Hematopoietic multipotent progenitor cell treated with erythropoietin and hydrocortisone succinate and interleukin-3 and kit ligand, for 15 days (in vitro differentiated cells): ENCODE results near the gene OR52E5.

ENCODE experiments used
- DNase-seq: peaks from one replicate; pipeline ENCODE4 v3.0.0-alpha.2; 2015; ENCODE audit warnings: low spot score

OR52E5 gene

GRCh38 chr11:5892908-5893307 lies at the start of gene OR52E5:
Gene OR52E5 (plus strand): TSS chr11:5893208. CDS start chr11:5900777, 7,569 bp downstream.
- no peak for DNase-seq

GRCh38 chr11:5846701-5847100 lies 46.3 kb upstream of the OR52E5 start:
- no peak for DNase-seq

- DNase-seq = no peak
Observed at GRCh38 chr11:5847711-5848110, 45.3 kb upstream of the OR52E5 start.

- no peak for DNase-seq
Observed at GRCh38 chr11:5851002-5851401, 42.0 kb upstream of the OR52E5 start.

GRCh38 chr11:5857590-5857989 lies 35.4 kb upstream of the OR52E5 start, which contains the start of gene OR52E8:
Gene OR52E8 (minus strand): TSS chr11:5857690. CDS start chr11:5857690, 0 bp downstream.
- DNase-seq = no peak

GRCh38 chr11:5865826-5866225 lies 27.2 kb upstream of the OR52E5 start:
- DNase-seq = no peak

GRCh38 chr11:5878564-5878963 lies 14.4 kb upstream of the OR52E5 start:
- DNase-seq = no peak

- no peak for DNase-seq
Observed at GRCh38 chr11:5880329-5880728, 12.7 kb upstream of the OR52E5 start, which contains the start of gene OR52E4. Gene OR52E4 (plus strand): TSS chr11:5880629. CDS start chr11:5884293, 3,664 bp downstream.

GRCh38 chr11:5881756-5882155 lies 11.3 kb upstream of the OR52E5 start:
- no peak for DNase-seq

- no peak for DNase-seq
Observed at GRCh38 chr11:5887172-5887571, 5.8 kb upstream of the OR52E5 start.

- no peak for DNase-seq
Observed at GRCh38 chr11:5887661-5888060, 5.3 kb upstream of the OR52E5 start.

GRCh38 chr11:5891216-5891800 lies 1.7 kb upstream of the OR52E5 start:
- peak; percentile 23 for DNase-seq

- no peak for DNase-seq
Observed at GRCh38 chr11:5899534-5899933, 6.5 kb downstream of the OR52E5 start.

- DNase-seq = no peak
Observed at GRCh38 chr11:5910540-5910939, 17.5 kb downstream of the OR52E5 start.

GRCh38 chr11:5922749-5923426 lies 29.9 kb downstream of the OR52E5 start:
- DNase-seq = no peak

- no peak for DNase-seq
Observed at GRCh38 chr11:5923427-5923776, 30.4 kb downstream of the OR52E5 start.

- DNase-seq = no peak
Observed at GRCh38 chr11:5923794-5924193, 30.8 kb downstream of the OR52E5 start.

GRCh38 chr11:5928271-5928670 lies 35.3 kb downstream of the OR52E5 start:
- no peak for DNase-seq

- no peak for DNase-seq
Observed at GRCh38 chr11:5928811-5929210, 35.8 kb downstream of the OR52E5 start.

GRCh38 chr11:5929571-5930368 lies 36.8 kb downstream of the OR52E5 start:
- DNase-seq = no peak

GRCh38 chr11:5930614-5931013 lies 37.6 kb downstream of the OR52E5 start:
- DNase-seq = no peak

GRCh38 chr11:5931061-5931460 lies 38.1 kb downstream of the OR52E5 start:
- DNase-seq = no peak

- DNase-seq = no peak
Observed at GRCh38 chr11:5932671-5933070, 39.7 kb downstream of the OR52E5 start.
